Activated naive CD8-positive, alpha-beta T cell treated with anti-CD3 and anti-CD28 coated beads, Interleukin-2, amount 50 U/mL, for 16 hours (primary cell): ENCODE results near the gene EEF1B2.
"Not testable (repeated sequence)": the region's sequence is repeated elsewhere in the genome, so short reads cannot be mapped to it uniquely, and the experiment has no call there.

Experiments
- DNase-seq: peaks from one replicate; pipeline ENCODE4 v3.0.0-alpha.2; 2020; ENCODE audit warnings: low read depth, low spot score

The EEF1B2 gene

GRCh38 chr2:206164261-206164862, 4.7 kb downstream of the EEF1B2 start:
- DNase-seq, result no peak

DNA sequence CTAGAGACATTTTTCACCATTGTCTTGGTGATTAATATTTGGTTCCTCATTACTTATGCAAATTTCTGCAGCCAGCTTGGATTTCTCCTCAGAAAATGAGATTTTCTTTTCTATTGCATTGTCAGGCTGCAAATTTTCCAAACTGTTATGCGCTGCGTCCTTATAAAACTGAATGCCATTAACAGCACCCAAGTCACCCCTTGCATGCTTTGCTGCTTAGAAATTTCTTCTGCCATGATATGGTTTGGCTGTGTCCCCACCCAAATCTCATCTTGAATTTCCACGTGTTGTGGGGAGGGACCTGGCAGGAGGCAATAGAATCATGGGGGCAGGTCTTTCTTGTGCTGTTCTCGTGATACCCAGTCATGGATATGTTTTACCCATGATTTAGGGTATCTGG, 8.5 kb downstream of the EEF1B2 start:
- not testable (repeated sequence) for DNase-seq

GRCh38 chr2:206171624-206172397, 12.1 kb downstream of the EEF1B2 start:
- not testable (repeated sequence) for DNase-seq

- no peak for DNase-seq
Observed at GRCh38 chr2:206173147-206173546, 13.5 kb downstream of the EEF1B2 start.

DNA sequence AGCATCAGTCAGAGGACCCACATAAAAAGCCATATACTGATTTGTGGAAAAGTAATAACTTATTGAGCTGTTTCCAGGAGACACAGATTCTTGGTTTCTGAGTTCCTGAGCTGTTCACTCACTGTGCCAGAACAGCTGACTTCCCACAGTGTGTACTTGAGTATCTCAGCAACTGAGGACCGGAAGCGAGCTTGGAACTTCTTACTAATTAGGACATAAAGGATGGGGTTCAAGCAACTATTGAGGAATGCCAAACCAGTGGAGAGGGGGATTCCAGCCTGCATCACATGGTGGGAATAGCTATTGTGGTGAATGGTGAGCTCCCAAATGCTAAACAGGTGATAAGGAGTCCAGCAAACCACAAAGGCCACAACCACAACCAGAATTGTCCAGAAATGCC, 16.4 kb downstream of the EEF1B2 start:
- DNase-seq, result no peak

DNA sequence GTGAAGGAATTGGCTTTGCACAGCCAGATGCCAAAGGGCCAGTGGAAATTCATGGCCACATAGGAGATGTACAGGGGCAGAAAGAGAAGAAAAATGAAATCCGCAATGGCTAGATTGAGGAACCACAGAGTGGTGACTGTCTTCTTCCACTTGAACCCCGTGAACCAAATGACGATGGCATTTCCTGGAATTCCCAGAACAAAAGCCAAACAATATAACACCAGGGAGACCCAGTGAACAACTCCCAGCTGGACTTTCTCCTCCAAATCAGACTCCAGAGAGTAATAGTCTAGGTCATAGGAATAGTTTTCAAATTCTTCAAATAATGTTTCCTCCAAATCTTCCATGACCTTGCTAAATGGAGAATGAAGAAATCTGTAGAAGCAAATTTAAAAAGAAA, 17.2 kb downstream of the EEF1B2 start:
- no peak for DNase-seq

GRCh38 chr2:206181526-206181925, 21.8 kb downstream of the EEF1B2 start:
- not testable (repeated sequence) for DNase-seq

GRCh38 chr2:206189691-206190090, 30.0 kb downstream of the EEF1B2 start:
- DNase-seq, result no peak

DNA sequence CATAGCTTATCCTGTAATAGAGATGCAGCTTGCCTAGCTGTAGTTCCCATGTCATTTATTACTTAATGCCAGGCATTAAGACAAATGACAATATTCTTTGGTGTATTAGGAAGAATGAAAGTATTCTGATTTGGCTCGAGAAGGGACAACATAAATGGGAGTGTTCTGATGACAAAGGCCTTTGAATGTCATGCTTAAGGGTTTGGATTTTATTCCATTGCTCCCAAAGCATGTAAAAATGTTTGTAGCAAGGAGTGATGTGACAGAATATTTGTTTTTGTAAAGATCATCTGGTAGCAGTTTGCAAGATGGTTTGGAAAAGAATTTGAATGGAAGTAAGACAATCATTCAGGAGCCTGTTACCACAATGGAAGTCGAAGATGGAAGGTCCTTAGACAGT, 30.4 kb downstream of the EEF1B2 start:
- no peak for DNase-seq

GRCh38 chr2:206190689-206191088, 31.0 kb downstream of the EEF1B2 start:
- DNase-seq, result no peak

GRCh38 chr2:206192157-206192556, 32.5 kb downstream of the EEF1B2 start:
- DNase-seq, result no peak

GRCh38 chr2:206193671-206194357, 34.1 kb downstream of the EEF1B2 start:
- no peak for DNase-seq

DNA sequence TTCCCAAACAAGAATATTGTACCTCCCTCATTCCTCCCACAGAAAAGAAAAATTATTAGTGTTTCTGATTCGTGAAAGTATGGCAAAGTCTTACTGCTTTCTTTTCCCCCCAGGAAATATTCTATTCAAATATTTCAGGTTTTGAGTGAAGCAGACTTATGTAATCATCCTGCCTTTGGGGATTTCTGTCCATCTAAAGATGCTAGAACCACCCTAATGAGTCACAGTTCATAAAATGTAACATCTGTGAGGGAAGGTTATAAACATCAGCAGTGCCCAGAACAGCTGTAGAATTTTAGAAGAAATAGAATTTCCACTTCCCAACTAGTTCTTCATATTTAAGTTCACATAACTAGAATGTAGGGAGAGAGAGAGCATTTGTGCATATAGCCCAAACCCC, 39.0 kb downstream of the EEF1B2 start:
- DNase-seq, result no peak

DNA sequence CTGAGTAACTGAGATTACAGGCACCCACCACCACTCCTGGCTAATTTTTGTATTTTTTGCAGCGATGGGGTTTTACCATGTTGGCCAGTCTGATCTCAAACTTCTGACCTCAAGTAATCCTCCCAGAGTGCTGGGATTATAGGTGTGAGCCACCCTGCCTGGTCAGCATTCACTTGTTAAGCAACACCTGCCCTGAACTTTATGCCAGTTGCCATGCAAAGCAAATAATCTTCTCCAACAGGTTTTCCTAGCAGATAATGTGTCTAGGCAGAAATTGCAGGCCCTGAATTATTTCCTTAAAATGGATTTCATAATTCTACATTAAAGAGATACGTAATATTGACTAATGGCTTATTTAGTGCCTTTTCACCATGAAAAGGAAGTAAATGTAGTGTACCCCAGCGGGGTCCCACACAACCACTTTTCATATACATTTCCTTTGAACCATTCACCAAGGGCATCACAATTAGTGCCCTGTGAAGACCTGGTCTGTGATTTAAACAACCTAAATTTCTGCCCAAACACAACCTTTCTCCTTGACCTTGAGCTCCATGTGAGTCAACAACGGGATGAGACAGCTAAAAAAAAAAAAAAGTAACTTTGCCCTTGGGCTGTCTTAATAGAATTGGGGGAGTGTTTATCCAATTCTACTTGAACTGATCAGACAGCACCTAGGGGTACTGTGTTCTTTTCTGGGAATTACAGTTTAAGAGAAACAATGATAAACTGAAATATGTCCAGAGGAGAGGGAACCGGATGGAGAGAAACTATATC, 41.6 kb downstream of the EEF1B2 start:
- DNase-seq, result no peak

DNA sequence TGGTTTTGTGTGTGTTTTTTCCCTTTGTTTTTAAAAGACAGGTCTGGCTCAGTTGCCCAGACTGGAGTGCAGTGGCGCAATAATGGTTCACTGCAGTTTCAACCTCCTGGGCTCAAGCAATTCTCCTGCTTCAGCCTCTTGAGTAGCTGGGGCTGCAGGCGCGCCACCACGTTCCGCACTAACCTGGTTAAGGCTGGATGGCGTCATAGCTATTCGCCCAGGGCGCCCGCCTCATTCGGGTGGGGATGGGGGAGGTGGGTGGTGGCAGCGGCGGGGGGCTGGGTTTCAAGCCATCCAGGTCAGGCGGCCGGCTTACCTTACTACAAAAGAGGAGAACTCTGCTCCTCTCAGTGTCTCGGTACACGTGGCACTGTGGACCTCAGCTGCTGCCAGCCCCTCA, 42.8 kb downstream of the EEF1B2 start:
- DNase-seq, result no peak

- no peak for DNase-seq
Observed at GRCh38 chr2:206203331-206203730, 43.6 kb downstream of the EEF1B2 start.

DNA sequence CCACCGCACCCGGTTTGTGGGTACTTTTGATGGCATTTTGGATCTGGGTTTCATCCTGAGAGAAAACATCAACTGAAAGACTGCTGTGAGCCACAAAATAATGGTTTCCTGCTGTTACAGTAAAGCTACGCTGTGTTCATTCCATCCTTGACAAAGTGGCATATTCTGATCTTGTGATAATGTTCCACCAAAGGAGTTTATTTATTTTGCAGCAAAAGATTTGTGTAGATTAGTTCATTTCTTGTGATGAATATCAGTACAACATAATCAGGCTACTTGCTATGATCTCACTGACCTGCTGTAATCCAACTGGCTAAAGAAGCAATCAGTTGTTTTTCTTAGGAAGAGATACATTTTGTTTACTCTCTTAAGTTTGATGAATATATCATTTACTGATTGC, 45.0 kb downstream of the EEF1B2 start:
- no peak for DNase-seq

DNA sequence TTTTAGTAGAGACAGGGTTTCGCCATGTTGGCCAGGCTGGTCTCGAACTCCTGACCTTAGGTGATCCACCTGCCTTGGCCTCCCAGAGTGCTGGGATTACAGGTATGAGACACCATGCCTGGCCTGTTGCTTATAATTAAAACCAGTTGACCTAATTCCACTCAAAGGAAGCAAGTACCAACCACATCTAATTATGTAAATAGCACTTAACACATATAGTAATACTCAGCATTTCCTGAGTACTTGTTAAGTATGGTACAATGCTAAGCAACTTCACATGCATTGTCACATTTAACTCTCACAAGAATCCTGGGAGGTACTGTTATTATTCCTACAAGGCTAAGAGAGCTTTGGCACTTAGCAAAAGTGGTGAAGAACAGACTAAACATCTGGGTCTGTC, 47.6 kb downstream of the EEF1B2 start:
- DNase-seq, result not testable (repeated sequence)

- no peak for DNase-seq
Observed at GRCh38 chr2:206208900-206209299, 49.2 kb downstream of the EEF1B2 start.

GRCh38 chr2:206211657-206212255, 52.1 kb downstream of the EEF1B2 start:
- DNase-seq, result no peak
